ENCODE data around the gene YWHAE. TPM values are rescaled to one million over a fixed set of nuclear protein-coding genes. Genes with fewer than 3 reads are reported as not detected.
"Not testable (repeated sequence)": the region's sequence is repeated elsewhere in the genome, so short reads cannot be mapped to it uniquely, and the experiment has no call there.

The YWHAE gene
- polyA plus RNA-seq, 1 donor from 2014 or later, result 54.4 TPM

GRCh38 chr17:1373707-1374237 is 26.2 kb downstream of the YWHAE start:
- peaks cover 1% of the 10 kb centered on the region for H3K27me3 Mint-ChIP-seq
- H3K4me1 Mint-ChIP-seq, result peaks cover 40 to 61% (median 53%) of the 10 kb centered on the region in 3 donors
- H3K4me3 Mint-ChIP-seq, result peak overlapping the region in 1 of 4 donors; percentile 75
- H3K9me3 Mint-ChIP-seq, result no peaks in the 10 kb centered on the region
- H3K36me3 Mint-ChIP-seq, result no peaks in the 10 kb centered on the region
- H3K27ac Mint-ChIP-seq, result peak overlapping the region in 1 of 3 donors; percentile 10

GRCh38 chr17:1372618-1373017 is 27.4 kb downstream of the YWHAE start:
- H3K27ac Mint-ChIP-seq, result no peak overlapping the region

GRCh38 chr17:1371893-1372590 is 28.0 kb downstream of the YWHAE start:
- Mint-ChIP-seq H3K4me1 (peaks cover 42 to 60% (median 52%) of the 10 kb centered on the region in 3 donors), H3K36me3 (no peaks in the 10 kb centered on the region), H3K4me3 (no peak overlapping the region), H3K27me3 (peaks cover 1% of the 10 kb centered on the region), H3K9me3 (no peaks in the 10 kb centered on the region), H3K27ac (peak overlapping the region in 1 of 3 donors; percentile 71)

More at GRCh38 chr17:1372618-1373017, 27.4 kb downstream of the YWHAE start:
- H3K9me3 Mint-ChIP-seq, result no peaks in the 10 kb centered on the region
- H3K4me3 Mint-ChIP-seq, result peak overlapping the region in 1 of 4 donors; percentile 38
- peaks cover 36 to 60% (median 53%) of the 10 kb centered on the region in 3 donors for H3K4me1 Mint-ChIP-seq
- peaks cover 1% of the 10 kb centered on the region for H3K27me3 Mint-ChIP-seq
- H3K36me3 Mint-ChIP-seq, result no peaks in the 10 kb centered on the region

GRCh38 chr17:1368588-1368987 is 31.4 kb downstream of the YWHAE start:
- H3K27me3 Mint-ChIP-seq, result no peaks in the 10 kb centered on the region
- H3K36me3 Mint-ChIP-seq, result peaks cover 2% of the 10 kb centered on the region
- no peak overlapping the region for H3K4me3 Mint-ChIP-seq
- no peaks in the 10 kb centered on the region for H3K9me3 Mint-ChIP-seq
- H3K27ac Mint-ChIP-seq, result no peak overlapping the region
- peaks cover 26 to 43% (median 41%) of the 10 kb centered on the region in 3 donors for H3K4me1 Mint-ChIP-seq

- Mint-ChIP-seq H3K4me1 (peaks cover 33 to 50% (median 41%) of the 10 kb centered on the region in 3 donors), H3K27ac (peak overlapping the region in 2 of 3 donors; percentile 47 to 69), H3K9me3 (no peaks in the 10 kb centered on the region), H3K27me3 (no peaks in the 10 kb centered on the region), H3K4me3 (peak overlapping the region in 1 of 4 donors; percentile 15), H3K36me3 (peaks cover 2% of the 10 kb centered on the region)
Measured at GRCh38 chr17:1367351-1367745, 32.7 kb downstream of the YWHAE start.

GRCh38 chr17:1366234-1366633 is 33.8 kb downstream of the YWHAE start:
- no peaks in the 10 kb centered on the region for H3K27me3 Mint-ChIP-seq
- H3K4me3 Mint-ChIP-seq, result peak overlapping the region in 2 of 4 donors; percentile 14 to 54
- peak overlapping the region in 1 of 3 donors; percentile 47 for H3K27ac Mint-ChIP-seq
- H3K9me3 Mint-ChIP-seq, result no peaks in the 10 kb centered on the region
- peaks cover 2% of the 10 kb centered on the region for H3K36me3 Mint-ChIP-seq
- peaks cover 37 to 48% (median 44%) of the 10 kb centered on the region in 3 donors for H3K4me1 Mint-ChIP-seq

- Mint-ChIP-seq H3K4me3 (peak overlapping the region in 2 of 4 donors; percentile 59 to 70), H3K27me3 (no peaks in the 10 kb centered on the region), H3K36me3 (peaks cover 2% of the 10 kb centered on the region), H3K4me1 (peaks cover 37 to 47% (median 47%) of the 10 kb centered on the region in 3 donors), H3K27ac (peak overlapping the region; percentile 28 to 58 (median 46)), H3K9me3 (no peaks in the 10 kb centered on the region)
Measured at GRCh38 chr17:1365445-1366039, 34.5 kb downstream of the YWHAE start.

GRCh38 chr17:1362964-1363363 is 37.1 kb downstream of the YWHAE start:
- peak overlapping the region; percentile 34 to 82 (median 54) for H3K4me3 Mint-ChIP-seq
- H3K36me3 Mint-ChIP-seq, result peaks cover 2% of the 10 kb centered on the region
- H3K27me3 Mint-ChIP-seq, result no peaks in the 10 kb centered on the region
- H3K9me3 Mint-ChIP-seq, result no peaks in the 10 kb centered on the region
- peaks cover 31 to 42% (median 39%) of the 10 kb centered on the region in 3 donors for H3K4me1 Mint-ChIP-seq
- H3K27ac Mint-ChIP-seq, result peak overlapping the region; percentile 38 to 78 (median 66)

- Mint-ChIP-seq H3K27ac (peak overlapping the region; percentile 38 to 78 (median 66)), H3K4me1 (peaks cover 27 to 36% (median 32%) of the 10 kb centered on the region in 3 donors), H3K9me3 (no peaks in the 10 kb centered on the region), H3K27me3 (no peaks in the 10 kb centered on the region), H3K4me3 (peak overlapping the region; percentile 34 to 82 (median 54)), H3K36me3 (peaks cover 2% of the 10 kb centered on the region)
Measured at GRCh38 chr17:1362065-1362848, 37.8 kb downstream of the YWHAE start.

GRCh38 chr17:1360975-1361374 is 39.0 kb downstream of the YWHAE start:
- peaks cover 2% of the 10 kb centered on the region for H3K36me3 Mint-ChIP-seq
- peak overlapping the region in 2 of 3 donors; percentile 76 to 95 for H3K27ac Mint-ChIP-seq
- no peaks in the 10 kb centered on the region for H3K27me3 Mint-ChIP-seq
- no peaks in the 10 kb centered on the region for H3K9me3 Mint-ChIP-seq
- peak overlapping the region in 2 of 4 donors; percentile 41 to 56 for H3K4me3 Mint-ChIP-seq
- H3K4me1 Mint-ChIP-seq, result peaks cover 23 to 29% (median 28%) of the 10 kb centered on the region in 3 donors

- H3K4me3 Mint-ChIP-seq, result peak overlapping the region in 1 of 4 donors; percentile 32
- H3K27ac Mint-ChIP-seq, result peak overlapping the region in 1 of 3 donors; percentile 83
- H3K36me3 Mint-ChIP-seq, H3K27me3 Mint-ChIP-seq, H3K9me3 Mint-ChIP-seq: not testable (repeated sequence)
- peaks cover 20 to 27% (median 23%) of the 10 kb centered on the region in 3 donors for H3K4me1 Mint-ChIP-seq
Measured at GRCh38 chr17:1360315-1360714, 39.7 kb downstream of the YWHAE start.

- H3K4me1 Mint-ChIP-seq, result peaks cover 1 to 5% (median 2%) of the 10 kb centered on the region in 3 donors
- no peaks in the 10 kb centered on the region for H3K9me3 Mint-ChIP-seq
- no peaks in the 10 kb centered on the region for H3K27me3 Mint-ChIP-seq
- H3K4me3 Mint-ChIP-seq, result no peak overlapping the region
- H3K27ac Mint-ChIP-seq, result peak overlapping the region; percentile 35 to 46 (median 43)
- peaks cover 4% of the 10 kb centered on the region for H3K36me3 Mint-ChIP-seq
Measured at GRCh38 chr17:1354030-1354429, 46.0 kb downstream of the YWHAE start.

GRCh38 chr17:1352530-1352929 is 47.5 kb downstream of the YWHAE start:
- H3K9me3 Mint-ChIP-seq, H3K27me3 Mint-ChIP-seq, H3K36me3 Mint-ChIP-seq, H3K4me1 Mint-ChIP-seq: not testable (repeated sequence)
- H3K4me3 Mint-ChIP-seq, result peak overlapping the region in 1 of 4 donors; percentile 55
- H3K27ac Mint-ChIP-seq, result peak overlapping the region in 2 of 3 donors; percentile 21 to 81

GRCh38 chr17:1351971-1352370 is 48.1 kb downstream of the YWHAE start:
- no peak overlapping the region for H3K4me3 Mint-ChIP-seq
- peaks cover 6 to 11% (median 7%) of the 10 kb centered on the region in 3 donors for H3K4me1 Mint-ChIP-seq
- peaks cover 4% of the 10 kb centered on the region for H3K36me3 Mint-ChIP-seq
- peak overlapping the region; percentile 21 to 81 (median 80) for H3K27ac Mint-ChIP-seq
- H3K27me3 Mint-ChIP-seq, result no peaks in the 10 kb centered on the region
- H3K9me3 Mint-ChIP-seq, result no peaks in the 10 kb centered on the region
